ENCODE measurements around the gene CFHR3.
"Not testable (repeated sequence)": the region's sequence is repeated elsewhere in the genome, so short reads cannot be mapped to it uniquely, and the experiment has no call there.

- TF ChIP-seq CTCF (IDR thresholded peaks at IDR 0.05 in 2 of 3, conservative IDR thresholded peaks at IDR 0.05 in 1 of 3; ENCODE audit: borderline replicate concordance in 1 of 3, insufficient read depth in 1 of 3, low read depth in 2 of 3, low read length in 2 of 3); POLR2AphosphoS5 (IDR thresholded peaks at IDR 0.05; ENCODE audit: low read depth, low read length); POLR2A (IDR thresholded peaks at IDR 0.05; ENCODE audit: borderline replicate concordance, extremely low read depth, insufficient read depth, insufficient read length): not testable (repeated sequence)
These were observed 19.5 kb downstream of the CFHR3 start for GRCh38 chr1:196794103-196794502.
